GM21619 (cell line): ENCODE results near the gene DDIAS.
"Not testable (repeated sequence)": the region's sequence is repeated elsewhere in the genome, so short reads cannot be mapped to it uniquely, and the experiment has no call there.

Experiments
- ATAC-seq: cut with Tn5 transposase; IDR thresholded peaks from one replicate; pipeline ENCODE4 v1.9.1; 2021; ENCODE audit not compliant: unreplicated experiment

Gene DDIAS

GRCh38 chr11:82922396-82923173 lies 21.0 kb downstream of the DDIAS start:
- not testable (repeated sequence) for ATAC-seq

- ATAC-seq = no peak
Observed at GRCh38 chr11:82924522-82925224, 23.1 kb downstream of the DDIAS start.

- ATAC-seq = peak; percentile 78
Observed at GRCh38 chr11:82927264-82927880, 25.8 kb downstream of the DDIAS start.

GRCh38 chr11:82929121-82929520 lies 27.6 kb downstream of the DDIAS start:
- ATAC-seq = no peak

GRCh38 chr11:82930229-82930628 lies 28.7 kb downstream of the DDIAS start:
- ATAC-seq = no peak

GRCh38 chr11:82930734-82931133 lies 29.2 kb downstream of the DDIAS start:
- no peak for ATAC-seq

GRCh38 chr11:82932564-82932963 lies 31.0 kb downstream of the DDIAS start:
- ATAC-seq = no peak

- ATAC-seq = no peak
Observed at GRCh38 chr11:82936261-82936660, 34.7 kb downstream of the DDIAS start.

GRCh38 chr11:82937554-82937953 lies 36.0 kb downstream of the DDIAS start:
- no peak for ATAC-seq

GRCh38 chr11:82939456-82939855 lies 37.9 kb downstream of the DDIAS start:
- no peak for ATAC-seq

- ATAC-seq = no peak
Observed at GRCh38 chr11:82942376-82942775, 40.8 kb downstream of the DDIAS start.

- ATAC-seq = not testable (repeated sequence)
Observed at GRCh38 chr11:82943430-82943829, 41.9 kb downstream of the DDIAS start.

- no peak for ATAC-seq
Observed at GRCh38 chr11:82944198-82944597, 42.7 kb downstream of the DDIAS start.

- ATAC-seq = not testable (repeated sequence)
Observed at GRCh38 chr11:82945041-82945440, 43.5 kb downstream of the DDIAS start.

GRCh38 chr11:82945682-82946081 lies 44.1 kb downstream of the DDIAS start:
- ATAC-seq = no peak

GRCh38 chr11:82949352-82949751 lies 47.8 kb downstream of the DDIAS start:
- no peak for ATAC-seq

GRCh38 chr11:82950502-82950901 lies 49.0 kb downstream of the DDIAS start:
- ATAC-seq = not testable (repeated sequence)

- not testable (repeated sequence) for ATAC-seq
Observed at GRCh38 chr11:82955736-82956453, 54.4 kb downstream of the DDIAS start.

GRCh38 chr11:82959987-82960778 lies 58.6 kb downstream of the DDIAS start:
- peak; percentile 84 for ATAC-seq

GRCh38 chr11:82960779-82961143 lies 59.2 kb downstream of the DDIAS start:
- ATAC-seq = peak; percentile 13
